COLO829 (cell line): ENCODE data around the gene ANO2.
A peak's percentile ranks its signal among the peaks of the same experiment; 100 is the strongest.

ENCODE experiments used
- DNase-seq: peaks from one replicate; pipeline ENCODE4 v3.0.0; 2012; ENCODE audit warnings: low spot score

The ANO2 gene

GRCh38 chr12:5578775-5579174, 366.3 kb downstream of the ANO2 start:
- no peak for DNase-seq

DNA sequence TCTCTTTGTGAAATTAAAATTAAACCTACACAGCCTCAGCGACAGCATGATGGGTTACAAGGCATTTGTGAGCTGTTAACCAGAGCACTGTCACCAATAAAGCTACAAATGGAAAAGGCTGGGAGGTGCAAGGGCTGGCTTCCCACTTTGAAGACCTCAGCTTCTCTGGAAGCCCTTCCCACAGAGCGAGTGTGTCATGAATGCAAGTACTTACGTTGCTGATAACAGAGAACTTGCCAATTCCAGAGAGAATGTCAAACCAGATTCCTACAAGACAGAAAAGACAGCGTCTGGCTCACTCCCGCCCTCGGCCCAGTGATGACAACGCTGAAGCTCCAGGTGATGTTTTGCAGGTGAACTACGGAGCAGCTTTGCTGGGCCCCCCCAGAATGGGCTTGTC, 367.3 kb downstream of the ANO2 start:
- DNase-seq, result no peak

- no peak for DNase-seq
Observed at GRCh38 chr12:5577211-5577612, 367.8 kb downstream of the ANO2 start.

DNA sequence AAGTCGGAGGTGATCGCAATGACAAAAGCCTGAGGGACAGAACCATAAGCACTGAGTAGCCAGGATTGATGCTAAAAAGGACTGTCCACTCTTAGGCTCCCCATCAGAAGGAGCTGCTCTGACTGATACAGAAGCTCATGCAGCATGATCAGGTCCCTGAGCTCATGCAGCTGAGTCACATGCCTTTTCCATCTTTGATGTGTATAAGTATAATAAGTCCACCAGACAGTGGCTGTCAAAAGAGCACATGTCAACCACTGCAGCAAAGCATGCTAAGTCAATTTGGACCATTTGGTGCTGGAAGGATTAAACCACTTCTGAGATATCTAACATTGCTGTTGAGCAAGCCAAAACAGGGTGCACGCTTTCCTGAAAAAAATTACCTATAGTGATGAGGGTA, 369.1 kb downstream of the ANO2 start:
- DNase-seq, result no peak

- DNase-seq, result no peak
Observed at GRCh38 chr12:5575232-5575631, 369.8 kb downstream of the ANO2 start.

GRCh38 chr12:5573390-5573789, 371.7 kb downstream of the ANO2 start:
- DNase-seq, result no peak

GRCh38 chr12:5571115-5571514, 373.9 kb downstream of the ANO2 start:
- no peak for DNase-seq

GRCh38 chr12:5570416-5570815, 374.6 kb downstream of the ANO2 start:
- no peak for DNase-seq

DNA sequence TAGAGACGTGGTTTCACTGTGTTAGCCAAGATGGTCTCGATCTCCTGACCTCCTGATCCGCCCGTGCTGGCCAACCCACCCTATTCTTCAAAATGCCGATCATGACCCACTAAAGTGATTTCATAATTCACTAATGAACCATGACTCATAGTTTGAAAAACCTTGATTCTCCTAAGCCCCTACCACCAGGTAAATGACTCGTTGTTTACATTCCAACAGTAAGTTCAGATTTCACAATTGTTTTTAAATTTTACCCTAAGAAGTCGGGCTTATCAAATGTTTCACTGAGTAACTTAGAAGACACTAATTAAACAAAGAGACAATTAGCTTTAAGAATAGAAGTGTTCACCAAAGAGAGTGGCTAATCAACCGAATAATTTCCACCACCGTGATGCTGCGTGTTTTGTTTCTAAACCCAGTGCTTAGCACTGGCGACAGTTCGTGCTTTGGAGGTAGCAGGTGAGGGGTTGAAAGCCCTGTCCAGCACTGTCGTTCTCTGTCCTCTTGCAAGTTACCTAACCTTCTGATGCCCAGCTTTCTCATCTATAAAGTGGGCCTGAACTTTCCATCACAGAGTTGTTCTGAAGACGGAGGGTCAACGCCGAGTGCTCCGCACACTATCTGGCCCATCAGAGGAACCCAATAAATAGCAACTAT, 376.6 kb downstream of the ANO2 start:
- no peak for DNase-seq

- no peak for DNase-seq
Observed at GRCh38 chr12:5567016-5567725, 377.9 kb downstream of the ANO2 start.

GRCh38 chr12:5565933-5566599, 379.0 kb downstream of the ANO2 start:
- no peak for DNase-seq

GRCh38 chr12:5562581-5562980, 382.5 kb downstream of the ANO2 start:
- no peak for DNase-seq

DNA sequence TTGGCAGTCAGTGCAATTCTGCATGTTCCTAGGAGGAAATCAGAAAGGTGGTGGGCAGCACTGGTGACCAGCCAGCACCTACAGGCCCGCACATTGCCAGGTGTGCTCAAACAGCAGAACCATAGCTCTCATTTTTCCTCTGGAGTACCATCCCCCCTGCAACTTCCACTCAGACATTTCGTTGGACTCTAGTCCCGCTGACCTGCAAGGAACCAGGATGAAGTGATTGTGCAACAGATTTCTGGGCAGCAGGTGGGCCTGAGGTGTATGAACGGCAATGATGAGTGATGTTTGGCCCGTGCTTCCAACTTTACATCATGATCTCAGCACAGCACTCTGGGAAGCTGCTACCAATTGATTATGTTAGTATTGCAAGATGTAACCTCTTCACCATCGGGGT, 383.2 kb downstream of the ANO2 start:
- DNase-seq, result no peak

DNA sequence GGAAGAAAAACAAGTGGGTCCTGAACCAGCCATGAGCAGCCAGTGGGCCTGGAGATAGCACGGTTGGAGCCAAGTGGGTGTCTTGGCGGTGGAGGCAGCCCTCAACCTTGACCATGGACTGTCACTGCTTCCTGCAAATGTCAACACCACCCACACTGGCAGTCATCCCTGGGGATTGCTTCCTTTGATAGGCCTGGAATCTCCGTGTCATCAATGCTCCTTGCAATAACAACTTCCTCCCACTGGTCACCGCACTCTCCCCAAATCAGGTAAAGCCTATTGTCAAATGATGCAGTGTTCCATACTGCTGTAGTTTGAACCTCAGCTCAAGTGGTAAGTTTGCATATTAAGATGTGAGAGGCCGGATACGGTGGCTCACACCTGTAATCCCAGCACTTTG, 384.0 kb downstream of the ANO2 start:
- DNase-seq, result no peak

GRCh38 chr12:5560265-5560664, 384.8 kb downstream of the ANO2 start:
- no peak for DNase-seq

- DNase-seq, result no peak
Observed at GRCh38 chr12:5557906-5558305, 387.2 kb downstream of the ANO2 start.

GRCh38 chr12:5556946-5557673, 387.9 kb downstream of the ANO2 start:
- DNase-seq, result no peak

GRCh38 chr12:5556033-5556614, 388.9 kb downstream of the ANO2 start:
- peak; percentile 61 for DNase-seq

- DNase-seq, result no peak
Observed at GRCh38 chr12:5554711-5555110, 390.3 kb downstream of the ANO2 start.

GRCh38 chr12:5549011-5549410, 396.0 kb downstream of the ANO2 start:
- no peak for DNase-seq

DNA sequence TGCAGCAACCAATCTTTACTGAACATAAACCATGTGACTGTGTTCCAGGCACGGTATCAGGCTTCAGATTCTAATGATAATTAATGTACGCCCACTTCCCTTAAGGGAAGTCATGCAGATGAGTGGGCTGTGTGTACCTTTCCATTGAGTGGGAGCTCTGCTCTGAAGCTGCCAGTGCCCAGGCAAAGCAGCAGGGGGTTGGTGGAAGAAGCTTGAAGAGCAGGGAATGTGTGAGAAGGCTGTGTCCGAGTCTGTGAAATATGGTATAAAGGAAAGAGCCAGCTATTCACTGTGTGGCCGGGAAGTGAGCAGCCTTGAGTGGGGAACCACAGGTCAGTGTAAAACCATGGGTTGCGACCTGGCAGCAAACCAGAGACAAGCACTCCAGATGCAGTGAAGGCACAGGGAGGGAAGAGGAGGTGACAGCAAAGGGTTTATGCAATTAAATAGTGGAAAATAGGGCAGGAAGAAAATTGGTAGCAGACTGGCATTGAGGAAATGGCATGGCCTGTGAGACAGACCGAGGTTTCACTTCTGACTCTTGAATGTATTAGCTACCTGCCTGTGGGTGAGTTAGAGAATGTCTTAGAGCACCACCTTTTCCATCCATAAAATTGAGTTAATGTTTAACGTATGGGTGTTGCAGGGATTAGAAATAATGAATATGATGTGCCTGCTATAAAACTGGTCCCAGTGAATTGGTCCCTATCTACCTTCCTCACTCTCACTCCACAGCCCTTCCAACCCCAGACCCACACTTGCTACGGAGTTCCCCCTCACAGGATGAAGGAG, 396.7 kb downstream of the ANO2 start:
- no peak for DNase-seq

DNA sequence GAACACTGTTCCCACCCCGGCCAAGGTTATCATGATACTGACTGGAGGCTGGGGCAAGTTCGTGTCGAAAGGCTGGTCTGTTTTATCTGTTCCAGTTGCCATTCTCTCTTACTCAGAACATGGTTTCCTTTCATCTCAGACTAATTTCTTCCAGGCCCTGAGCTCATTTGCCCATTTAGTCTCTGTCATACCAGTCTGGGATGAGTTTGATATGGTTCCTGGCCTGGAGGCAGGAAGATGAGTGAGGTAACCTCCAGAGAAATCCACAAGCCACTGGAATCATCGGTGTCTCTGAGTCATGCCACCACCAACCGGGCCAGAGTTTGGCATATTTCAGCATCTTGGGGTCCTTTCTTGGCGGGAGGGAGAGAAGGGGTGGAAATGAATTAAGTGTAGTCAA, 398.4 kb downstream of the ANO2 start:
- no peak for DNase-seq
